GM19035 (cell line): ENCODE data around the gene SOCS7.
"Not testable (repeated sequence)": the region's sequence is repeated elsewhere in the genome, so short reads cannot be mapped to it uniquely, and the experiment has no call there.

Experiments
- ATAC-seq: cut with Tn5 transposase; IDR thresholded peaks from one replicate; pipeline ENCODE4 v1.9.1; 2021; ENCODE audit not compliant: unreplicated experiment

The SOCS7 gene

GRCh38 chr17:38437313-38437712 lies 85.7 kb downstream of the SOCS7 start:
- not testable (repeated sequence) for ATAC-seq

DNA sequence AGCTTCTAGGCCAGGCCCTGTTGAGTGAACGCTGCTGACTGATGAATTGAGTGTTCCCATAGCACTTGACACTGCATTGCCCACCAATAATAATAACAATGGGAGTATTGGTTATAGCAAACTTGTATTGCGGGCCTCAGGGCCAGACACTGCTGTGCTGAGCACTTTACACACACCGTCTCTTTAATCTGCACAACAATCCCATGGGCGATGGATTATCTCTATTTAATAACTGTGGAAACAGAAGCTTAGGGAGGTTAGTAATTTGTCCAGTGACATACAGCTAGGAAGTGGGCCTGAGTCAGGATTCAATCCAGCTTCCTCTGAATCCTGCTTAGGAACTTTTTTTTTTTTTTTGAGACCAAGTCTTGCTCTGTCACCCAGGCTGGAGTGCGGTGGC lies 87.8 kb downstream of the SOCS7 start:
- ATAC-seq = no peak

DNA sequence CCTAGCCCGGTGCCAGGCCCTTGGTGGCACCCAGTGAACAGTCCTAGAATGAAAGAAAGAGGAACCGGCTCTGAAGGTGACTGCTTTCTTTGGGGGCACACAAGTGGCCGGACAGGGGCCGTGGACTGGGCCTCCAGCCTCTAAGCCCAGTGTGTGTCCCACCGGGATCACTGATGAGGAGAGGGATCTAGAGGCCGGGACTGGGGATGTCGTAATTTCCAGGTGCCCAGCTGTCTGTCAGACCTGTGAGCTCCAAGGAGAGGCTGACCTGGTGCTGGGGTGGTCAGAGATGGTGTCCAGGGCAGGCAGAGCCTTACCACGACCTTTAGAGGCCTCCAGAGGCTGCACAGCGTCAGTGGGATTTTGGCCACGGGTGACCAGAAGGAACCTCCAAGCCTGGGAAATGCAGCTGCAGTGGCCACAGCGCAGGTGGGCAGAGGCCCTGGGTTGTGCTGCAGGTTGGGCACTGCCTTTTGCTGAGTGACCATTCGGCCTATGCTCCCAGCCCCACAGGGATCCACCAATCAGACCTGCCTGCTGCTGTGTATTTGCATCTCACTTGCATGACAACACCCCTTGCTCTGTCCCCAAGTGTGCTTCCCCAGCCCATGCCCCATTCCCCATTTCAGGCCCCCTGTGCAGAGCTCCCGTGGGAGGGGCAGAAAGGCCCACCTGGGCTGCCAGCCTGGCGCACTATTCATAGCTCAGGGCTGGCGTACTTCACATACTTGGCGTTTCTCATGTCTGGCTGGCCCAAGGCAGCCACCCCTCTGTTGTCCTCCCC lies 89.2 kb downstream of the SOCS7 start:
- no peak for ATAC-seq

GRCh38 chr17:38441429-38442061 lies 89.9 kb downstream of the SOCS7 start:
- ATAC-seq = no peak

DNA sequence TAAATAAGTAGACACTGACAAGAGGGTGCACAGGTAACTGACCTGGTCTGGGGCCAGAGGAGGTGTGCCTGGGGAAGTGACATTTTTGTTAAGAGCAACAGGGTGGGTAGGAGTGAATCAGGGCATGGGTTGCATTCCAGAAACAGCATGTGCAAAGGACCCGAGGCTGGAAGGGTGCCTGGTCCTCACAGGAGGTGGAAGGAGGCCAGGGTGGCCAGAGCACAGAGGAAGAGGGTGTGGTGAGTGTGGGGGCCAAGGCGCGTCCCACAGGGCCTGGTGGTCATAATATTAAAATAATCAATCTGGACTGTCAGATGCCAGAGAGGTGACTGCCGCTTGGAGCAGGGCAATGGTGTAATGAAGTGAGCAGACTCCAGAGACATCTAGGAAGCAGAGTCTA lies 90.9 kb downstream of the SOCS7 start:
- no peak for ATAC-seq

GRCh38 chr17:38443356-38444031 lies 91.8 kb downstream of the SOCS7 start:
- ATAC-seq = no peak

DNA sequence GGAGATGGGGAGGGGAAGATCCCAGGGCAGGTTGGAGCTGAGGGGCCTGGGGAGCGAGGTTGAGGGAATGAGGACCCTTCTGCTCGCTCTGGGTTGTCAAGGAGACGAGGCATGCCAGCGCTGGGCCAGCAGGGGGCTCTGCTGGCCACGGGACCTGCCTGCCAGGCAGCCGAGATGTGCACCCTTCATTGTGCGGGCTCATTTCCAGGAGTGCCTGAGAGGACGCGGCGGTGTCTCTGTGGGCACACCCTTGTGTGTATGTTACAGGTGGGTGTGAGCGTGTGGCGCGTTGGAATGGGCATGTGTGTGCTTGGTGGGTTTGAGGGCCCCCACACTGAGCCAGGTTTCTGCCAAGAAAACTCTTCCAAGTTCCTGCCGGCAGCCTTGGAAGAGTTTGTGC lies 92.5 kb downstream of the SOCS7 start:
- ATAC-seq = no peak

GRCh38 chr17:38447502-38448085 lies 96.0 kb downstream of the SOCS7 start:
- ATAC-seq = no peak

DNA sequence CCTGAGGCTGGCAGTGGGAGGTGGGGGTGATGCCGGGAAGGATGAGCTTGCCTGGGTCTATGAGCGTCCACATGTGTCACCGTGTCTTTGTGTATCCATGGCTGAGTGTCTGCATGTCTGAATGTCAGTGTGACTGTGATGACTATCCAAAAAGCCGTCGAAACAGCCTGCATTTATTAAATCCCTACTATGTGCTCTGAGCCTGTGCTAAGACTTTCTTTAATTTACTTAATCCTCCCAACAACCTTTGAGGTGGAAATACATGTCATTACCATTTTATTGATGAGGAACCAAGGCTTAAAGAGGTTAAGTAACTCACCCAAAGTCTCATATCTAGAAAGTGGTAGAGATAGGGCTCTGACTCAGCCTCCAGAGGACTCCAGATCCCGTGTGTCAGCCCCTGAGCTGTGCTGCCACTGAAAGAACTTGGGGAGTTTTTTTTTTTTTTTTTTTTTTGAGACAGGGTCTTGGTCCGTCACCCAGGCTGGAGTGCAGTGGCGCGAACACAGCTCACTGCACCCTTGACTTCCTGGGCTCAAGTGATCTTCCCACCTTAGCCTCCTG lies 96.6 kb downstream of the SOCS7 start:
- no peak for ATAC-seq

DNA sequence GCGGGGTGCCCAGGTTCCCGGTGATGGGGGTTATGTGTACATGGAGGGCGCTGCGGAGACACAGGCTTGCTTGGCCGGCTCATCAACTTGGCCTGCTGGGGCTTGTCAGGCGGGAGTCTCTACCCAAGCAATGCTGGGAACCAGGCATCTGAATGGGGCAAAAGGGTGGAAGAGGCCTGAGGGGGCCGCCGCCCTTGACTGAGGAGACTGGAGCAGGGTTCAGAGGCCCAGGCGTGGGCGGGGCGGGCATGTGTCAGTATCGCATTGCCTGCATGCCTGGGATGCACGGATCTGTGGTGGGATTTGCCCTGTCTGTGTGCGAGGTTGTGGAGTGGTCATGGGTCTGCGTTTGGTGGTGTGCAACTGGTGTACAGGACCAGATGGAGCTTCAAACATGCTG lies 97.7 kb downstream of the SOCS7 start:
- no peak for ATAC-seq

GRCh38 chr17:38450557-38451029 lies 98.9 kb downstream of the SOCS7 start:
- ATAC-seq = no peak

- ATAC-seq = no peak
Measured at GRCh38 chr17:38451030-38451839, 99.6 kb downstream of the SOCS7 start.

DNA sequence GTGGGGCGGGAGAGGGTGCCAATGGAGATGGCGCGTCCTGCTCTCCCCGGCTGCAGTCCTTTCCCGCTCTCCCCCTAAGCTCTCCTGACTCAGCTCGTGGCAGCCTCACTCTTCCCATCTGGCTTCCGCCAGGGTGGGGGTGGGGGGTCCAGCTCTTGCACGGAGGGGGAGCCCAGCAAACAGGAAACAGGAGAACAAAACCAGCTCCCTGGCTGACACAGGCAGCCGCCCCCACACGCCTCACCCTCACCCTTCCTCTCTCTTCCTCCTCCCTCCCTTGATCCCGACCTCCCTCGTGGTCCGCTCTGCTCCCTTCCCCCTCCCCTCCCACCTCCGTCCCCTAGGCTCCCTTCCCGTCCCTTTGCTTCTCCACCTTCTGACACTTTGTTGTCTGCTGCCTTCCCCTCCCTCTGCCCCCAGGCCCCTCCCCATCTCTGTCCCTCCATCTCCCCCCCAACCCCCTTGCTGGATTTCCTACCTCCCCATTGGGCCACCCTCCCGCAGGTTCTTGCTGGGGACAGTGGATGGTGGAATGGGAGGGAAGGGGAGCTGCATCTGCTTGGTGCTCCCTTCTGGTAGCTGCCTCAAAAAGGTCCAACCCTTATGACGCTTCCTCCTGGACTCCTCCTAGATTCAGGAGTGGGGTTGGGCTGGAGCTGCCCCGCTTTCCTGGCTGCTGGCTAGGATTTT lies 100.3 kb downstream of the SOCS7 start:
- ATAC-seq = no peak

GRCh38 chr17:38452719-38453118 lies 101.1 kb downstream of the SOCS7 start:
- ATAC-seq = no peak

DNA sequence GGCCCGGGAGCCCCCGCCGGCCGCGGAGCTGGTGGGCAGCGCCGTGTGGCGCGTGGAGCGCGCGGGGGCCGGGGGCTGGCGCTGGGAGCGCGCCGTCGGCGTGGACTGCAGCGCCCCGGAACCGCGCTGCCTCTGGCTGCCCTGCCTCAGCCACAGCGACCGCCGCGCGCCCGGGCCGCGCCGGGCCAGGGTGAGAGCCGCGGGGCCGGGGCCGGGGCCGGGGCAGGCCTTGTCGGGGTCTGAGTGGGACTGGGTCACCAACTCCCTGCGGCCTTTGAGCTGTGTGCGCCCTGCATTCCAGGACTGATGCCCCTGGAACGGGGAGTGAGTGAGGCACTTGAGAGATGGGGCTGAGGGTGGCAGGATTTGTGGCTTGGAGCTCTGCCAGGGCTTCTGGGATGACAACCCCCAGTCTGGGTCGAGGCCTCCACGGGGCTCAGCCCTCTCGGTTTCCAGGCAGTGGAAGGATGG lies 102.3 kb downstream of the SOCS7 start:
- ATAC-seq = no peak

- no peak for ATAC-seq
Measured at GRCh38 chr17:38454532-38454931, 102.9 kb downstream of the SOCS7 start.
